Astrocyte of the spinal cord (primary cell): ENCODE data around the gene CSH1.
"Not testable (repeated sequence)": the region's sequence is repeated elsewhere in the genome, so short reads cannot be mapped to it uniquely, and the experiment has no call there.

Experiments used
- DNase-seq: peaks from one replicate; pipeline ENCODE4 v3.0.0; 2011; ENCODE audit warnings: low read depth, low spot score
- H3K4me3 ChIP-seq: 2 replicates; pipeline ENCODE4 v1.5.1; 2011; ENCODE audit warnings: low read depth, mild to moderate bottlenecking, low read length, moderate library complexity
- CTCF ChIP-seq: IDR thresholded peaks from 2 replicates; pipeline ENCODE4 v1.5.1; 2012; ENCODE audit warnings: low read depth, mild to moderate bottlenecking, low read length, inconsistent platforms
- in situ Hi-C: cut with HindIII; loops from 2 replicates; pipeline ENCODE4 v1.10.0; 2017; ENCODE audit warnings: low sequenced_read_pairs

The CSH1 gene

GRCh38 chr17:63911657-63912100 lies 15.3 kb upstream of the CSH1 start:
- no peak overlapping the region for H3K4me3 ChIP-seq
- in situ Hi-C loops = no loop called here
- peak; percentile 75 for TF ChIP-seq CTCF
- DNase-seq = no peak

GRCh38 chr17:63911041-63911635 lies 14.8 kb upstream of the CSH1 start, which contains the start of gene CSHL1:
CSHL1 (minus strand) TSS chr17:63911258; CDS start chr17:63911196, 62 bp downstream.
- in situ Hi-C loops = no loop called here

GRCh38 chr17:63910096-63910495 lies 13.7 kb upstream of the CSH1 start:
- H3K4me3 ChIP-seq = no peak overlapping the region
- TF ChIP-seq CTCF = no peak
- in situ Hi-C loops = no loop called here
- DNase-seq = no peak

More at GRCh38 chr17:63911041-63911635, 14.8 kb upstream of the CSH1 start, which contains the start of gene CSHL1:
- no peak within 1 kb of the TSS for H3K4me3 ChIP-seq
- TF ChIP-seq CTCF = no peak
- no peak for DNase-seq

- DNase-seq = not testable (repeated sequence)
Measured at GRCh38 chr17:63909586-63909985, 13.2 kb upstream of the CSH1 start.

GRCh38 chr17:63907161-63907778 lies 10.9 kb upstream of the CSH1 start:
- H3K4me3 ChIP-seq, in situ Hi-C loops: not testable (repeated sequence)
- TF ChIP-seq CTCF = peak; percentile 33
- DNase-seq = peak; percentile 5

More at GRCh38 chr17:63909586-63909985, 13.2 kb upstream of the CSH1 start:
- H3K4me3 ChIP-seq, in situ Hi-C loops: not testable (repeated sequence)

GRCh38 chr17:63904796-63905195 lies 8.4 kb upstream of the CSH1 start:
- in situ Hi-C loops, DNase-seq, H3K4me3 ChIP-seq: not testable (repeated sequence)

GRCh38 chr17:63903787-63904201 lies 7.4 kb upstream of the CSH1 start:
- peak; percentile 34 for TF ChIP-seq CTCF
- in situ Hi-C loops, H3K4me3 ChIP-seq: not testable (repeated sequence)
- DNase-seq = peak; percentile 3

- H3K4me3 ChIP-seq, in situ Hi-C loops, DNase-seq: not testable (repeated sequence)
Measured at GRCh38 chr17:63901971-63902370, 5.6 kb upstream of the CSH1 start.

GRCh38 chr17:63898899-63899798 lies 2.8 kb upstream of the CSH1 start:
- H3K4me3 ChIP-seq, in situ Hi-C loops, DNase-seq: not testable (repeated sequence)

- in situ Hi-C loops, H3K4me3 ChIP-seq, DNase-seq: not testable (repeated sequence)
Measured at GRCh38 chr17:63894821-63895220, 1.6 kb downstream of the CSH1 start.

GRCh38 chr17:63894021-63894420 lies 2.4 kb downstream of the CSH1 start:
- in situ Hi-C loops, DNase-seq, H3K4me3 ChIP-seq: not testable (repeated sequence)
